Fibroblast of lung (primary cell): Measurements from ENCODE around the gene LANCL2.

Experiments used
- EZH2 ChIP-seq: IDR thresholded peaks from 2 replicates; pipeline ENCODE4 v1.5.1; 2012; ENCODE audit warnings: low read length, control low read depth, mild to moderate bottlenecking; ENCODE audit errors: missing control alignments
- TF ChIP-seq, protein P1 (sequence below), 2 donors: IDR thresholded peaks in 1 of 2; conservative IDR thresholded peaks in 1 of 2; 1 replicate in 1 of 2; 2 replicates in 1 of 2; pipeline ENCODE4 v1.5.1; 2011 to 2012; ENCODE audit warnings: low read length in 2 of 2, control low read depth in 1 of 2, inconsistent platforms in 1 of 2, low read depth in 1 of 2, mild to moderate bottlenecking in 1 of 2

DNA sequence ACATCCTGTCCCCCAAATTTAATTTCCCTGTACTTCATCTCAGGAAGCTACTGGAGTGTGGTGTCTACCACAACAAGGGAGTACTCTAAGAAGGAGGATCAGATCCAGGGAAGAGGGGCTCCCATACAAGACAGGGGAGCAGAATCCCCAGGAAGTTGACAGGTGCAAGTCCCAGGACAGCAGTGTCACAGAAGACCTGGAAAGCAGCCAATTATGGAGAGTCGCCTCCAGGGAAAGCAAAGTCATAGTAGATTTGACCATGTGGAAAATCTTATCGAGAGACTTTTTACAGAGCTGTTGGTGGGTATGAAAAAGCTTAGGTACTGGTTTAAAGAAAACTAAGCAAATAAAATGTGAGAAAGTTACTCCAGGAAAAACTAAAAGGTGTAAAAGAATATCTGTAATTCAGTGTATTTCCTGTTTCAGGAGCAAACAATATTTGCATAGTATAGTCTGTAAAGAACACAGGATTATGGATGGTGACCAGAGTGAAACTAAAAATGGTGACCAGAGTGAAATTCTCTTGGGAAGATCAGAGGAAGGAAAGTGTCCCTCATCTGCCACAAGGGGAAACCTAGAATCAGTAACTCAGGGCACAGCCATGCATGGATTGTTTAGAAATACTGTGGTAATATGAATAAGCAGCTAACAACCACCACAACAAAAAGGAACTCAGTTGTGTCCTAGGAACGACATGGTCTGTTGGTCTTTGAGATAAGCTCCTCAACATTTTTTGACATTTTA lies 44.5 kb downstream of the LANCL2 start:
- TF ChIP-seq, protein P1, sequence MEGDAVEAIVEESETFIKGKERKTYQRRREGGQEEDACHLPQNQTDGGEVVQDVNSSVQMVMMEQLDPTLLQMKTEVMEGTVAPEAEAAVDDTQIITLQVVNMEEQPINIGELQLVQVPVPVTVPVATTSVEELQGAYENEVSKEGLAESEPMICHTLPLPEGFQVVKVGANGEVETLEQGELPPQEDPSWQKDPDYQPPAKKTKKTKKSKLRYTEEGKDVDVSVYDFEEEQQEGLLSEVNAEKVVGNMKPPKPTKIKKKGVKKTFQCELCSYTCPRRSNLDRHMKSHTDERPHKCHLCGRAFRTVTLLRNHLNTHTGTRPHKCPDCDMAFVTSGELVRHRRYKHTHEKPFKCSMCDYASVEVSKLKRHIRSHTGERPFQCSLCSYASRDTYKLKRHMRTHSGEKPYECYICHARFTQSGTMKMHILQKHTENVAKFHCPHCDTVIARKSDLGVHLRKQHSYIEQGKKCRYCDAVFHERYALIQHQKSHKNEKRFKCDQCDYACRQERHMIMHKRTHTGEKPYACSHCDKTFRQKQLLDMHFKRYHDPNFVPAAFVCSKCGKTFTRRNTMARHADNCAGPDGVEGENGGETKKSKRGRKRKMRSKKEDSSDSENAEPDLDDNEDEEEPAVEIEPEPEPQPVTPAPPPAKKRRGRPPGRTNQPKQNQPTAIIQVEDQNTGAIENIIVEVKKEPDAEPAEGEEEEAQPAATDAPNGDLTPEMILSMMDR (conservative IDR thresholded peaks at IDR 0.05 in 1 of 2, IDR thresholded peaks at IDR 0.05 in 1 of 2; ENCODE audit: low read depth in 1 of 2, low read length in 2 of 2): no peak
- no peak for TF ChIP-seq EZH2
